GM23338 (cell line): ENCODE data around the gene AXL. TPM values are rescaled to one million over a fixed set of nuclear protein-coding genes. Genes with fewer than 3 reads are reported as not detected.

Experiments
- ATAC-seq: fragments of 200-7000 bp; cut with Tn5 transposase; 3 replicates; pipeline ENCODE4 v1.9.1; 2020
- DNase-seq: peaks from one replicate; pipeline ENCODE4 v3.0.0-alpha.2; 2015; ENCODE audit warnings: low spot score
- H2AFZ ChIP-seq: fragments of 200-600 bp; sonication (generic); 2 replicates; pipeline ENCODE4 v1.8.0; 2016; ENCODE audit warnings: antibody characterized with exemption, mild to moderate bottlenecking, moderate library complexity
- H3F3A ChIP-seq: fragments of 200-600 bp; sonication (generic); replicated peaks from 2 replicates; pipeline ENCODE4 v1.8.0; 2017; ENCODE audit warnings: antibody characterized with exemption, mixed run types, low read depth
- H3K27ac ChIP-seq: fragments of 200-600 bp; sonication (generic); 2 replicates; pipeline ENCODE4 v1.6.1; 2016; ENCODE audit warnings: low read depth
- H3K27me3 ChIP-seq: fragments of 200-600 bp; sonication (generic); 2 replicates; pipeline ENCODE4 v1.8.0; 2016; ENCODE audit warnings: mild to moderate bottlenecking, mixed run types, moderate library complexity; ENCODE audit not compliant: insufficient read depth
- H3K36me3 ChIP-seq: fragments of 200-600 bp; sonication (generic); 2 replicates; pipeline ENCODE4 v1.8.0; 2016; ENCODE audit warnings: mild to moderate bottlenecking; ENCODE audit not compliant: insufficient read depth
- H3K4me1 ChIP-seq: fragments of 200-600 bp; sonication (generic); 2 replicates; pipeline ENCODE4 v1.8.0; 2016; ENCODE audit warnings: mild to moderate bottlenecking, moderate library complexity; ENCODE audit not compliant: insufficient read depth
- H3K4me2 ChIP-seq: fragments of 200-600 bp; sonication (generic); 2 replicates; pipeline ENCODE4 v1.7.1; 2017; ENCODE audit warnings: mixed run types
- H3K4me3 ChIP-seq: fragments of 200-600 bp; sonication (generic); 2 replicates; pipeline ENCODE4 v1.6.1; 2016; ENCODE audit warnings: mixed run types
- H3K79me2 ChIP-seq: fragments of 200-600 bp; sonication (generic); replicated peaks from 2 replicates; pipeline ENCODE4 v1.8.0; 2017; ENCODE audit warnings: mild to moderate bottlenecking; ENCODE audit not compliant: insufficient read depth
- H3K9me2 ChIP-seq: fragments of 200-600 bp; sonication (generic); 2 replicates; pipeline ENCODE4 v1.8.0; 2017; ENCODE audit not compliant: insufficient read depth
- H4K20me1 ChIP-seq: fragments of 200-600 bp; sonication (generic); replicated peaks from 2 replicates; pipeline ENCODE4 v1.8.0; 2017; ENCODE audit warnings: mild to moderate bottlenecking; ENCODE audit not compliant: insufficient read depth
- H3K27ac Mint-ChIP-seq: 2 replicates; pipeline ENCODE4 v1.8.0; 2020; ENCODE audit warnings: inconsistent platforms, mild to moderate bottlenecking, moderate library complexity, mixed read lengths
- H3K27me3 Mint-ChIP-seq: 3 replicates; pipeline ENCODE4 v1.8.0; 2022; ENCODE audit warnings: low read depth, mild to moderate bottlenecking, moderate library complexity, mixed read lengths, inconsistent platforms; ENCODE audit not compliant: insufficient read depth, poor library complexity
- H3K36me3 Mint-ChIP-seq: 3 replicates; pipeline ENCODE4 v1.8.0; 2021; ENCODE audit warnings: low read depth, mild to moderate bottlenecking, inconsistent platforms, moderate library complexity, mixed read lengths
- H3K4me1 Mint-ChIP-seq: 3 replicates; pipeline ENCODE4 v1.8.0; 2020; ENCODE audit warnings: mild to moderate bottlenecking, inconsistent platforms, mixed read lengths
- H3K4me3 Mint-ChIP-seq: 3 replicates; pipeline ENCODE4 v1.8.0; 2021; ENCODE audit warnings: moderate library complexity, mild to moderate bottlenecking, inconsistent platforms, mixed read lengths
- H3K9me3 Mint-ChIP-seq: 3 replicates; pipeline ENCODE4 v1.8.0; 2020; ENCODE audit warnings: moderate library complexity, mild to moderate bottlenecking, inconsistent platforms, mixed read lengths
- ETS1 ChIP-seq: IDR thresholded peaks from 2 replicates; pipeline ENCODE4 v1.6.1; 2016; ENCODE audit warnings: antibody characterized with exemption
- EZH2 ChIP-seq: fragments of 200-600 bp; sonication (generic); IDR thresholded peaks from one replicate; pipeline ENCODE4 v1.8.0; 2017; ENCODE audit warnings: antibody characterized with exemption, mild to moderate bottlenecking, low read depth; ENCODE audit not compliant: unreplicated experiment
- JUNB ChIP-seq: IDR thresholded peaks from one replicate; pipeline ENCODE4 v1.6.1; 2016; ENCODE audit warnings: antibody characterized with exemption; ENCODE audit not compliant: unreplicated experiment
- POLR2AphosphoS5 ChIP-seq: IDR thresholded peaks from 2 replicates; pipeline ENCODE4 v1.6.1; 2016; ENCODE audit warnings: antibody characterized with exemption, low read depth
- STAT1 ChIP-seq: IDR thresholded peaks from one replicate; pipeline ENCODE4 v1.6.1; 2016; ENCODE audit warnings: antibody characterized with exemption; ENCODE audit not compliant: unreplicated experiment
- ZNF462 ChIP-seq: fragments of 250-450 bp; sonication (Bioruptor Pico); IDR thresholded peaks from 2 replicates; pipeline ENCODE4 v1.5.0; 2020; ENCODE audit warnings: mild to moderate bottlenecking, moderate library complexity
- polyA plus RNA-seq: library from polyadenylated mRNA; unstranded; fragments of >200 nt; fragmentation: Nextera tagmentation; extraction: Ambion mirVana; gene quantifications from 2 replicates; pipeline ENCODE4 v1.2.1, GENCODE V29; 2016
- total RNA-seq: library from RNA; depleted of rRNA; stranded (reverse); fragments of >200 nt; shearing (Covaris generic); gene quantifications from 2 replicates; pipeline ENCODE4 v1.2.3, GENCODE V29; 2014

AXL gene
- total and polyA plus RNA-seq, 2 experiments from 2014 or later: 9.0 to 28.4 TPM

GRCh38 chr19:41307090-41307875, 88.3 kb downstream of the AXL start:
- peaks cover 51% of the 10 kb centered on the region for H3K36me3 ChIP-seq
- Mint-ChIP-seq H3K4me3 (no peak overlapping the region; the same call in 2 of the 3 replicates), H3K4me1 (peaks cover 24% of the 10 kb centered on the region), H3K27ac (no peak overlapping the region), H3K36me3 (peaks cover 58% of the 10 kb centered on the region), H3K9me3 (no peaks in the 10 kb centered on the region; the same call in 2 of the 3 replicates), H3K27me3 (peaks cover 34% of the 10 kb centered on the region)
- no peak overlapping the region for H2AFZ ChIP-seq
- peak overlapping the region; percentile 90 for H3K27ac ChIP-seq
- no peaks in the 10 kb centered on the region for H3K27me3 ChIP-seq
- no peaks in the 10 kb centered on the region for H3K9me2 ChIP-seq
- peaks cover 16% of the 10 kb centered on the region for H3K4me1 ChIP-seq
- no peak overlapping the region for H3K4me3 ChIP-seq
- TF ChIP-seq STAT1 (no peak), EZH2 (no peak), POLR2AphosphoS5 (no peak), ETS1 (no peak), ZNF462 (CRISPR knock-in tag) (no peak), JUNB (no peak)
- ATAC-seq (no peak), DNase-seq (no peak)
- H3F3A ChIP-seq: peaks cover 52% of the 10 kb centered on the region
- no peak overlapping the region for H3K4me2 ChIP-seq
- H4K20me1 ChIP-seq: peaks cover 5% of the 10 kb centered on the region; the same call in 1 of the 2 replicates
- peaks cover 17% of the 10 kb centered on the region for H3K79me2 ChIP-seq
